Vagina (tissue), 2 donors: ENCODE results near the gene ABL1.

Source experiments
- POLR2A ChIP-seq, 2 donors: fragments of 450-650 bp; IDR thresholded peaks; one replicate each; pipeline ENCODE4 v1.6.1; 2017; ENCODE audit warnings: antibody characterized with exemption in 2 of 2, mild to moderate bottlenecking in 2 of 2, moderate library complexity in 2 of 2
- TF ChIP-seq, protein P1 (sequence below), 3 experiments: fragments of 450-650 bp in 2 of 3; fragments of 200-600 bp in 1 of 3; sonication (generic) in 1 of 3; IDR thresholded peaks; one replicate each; pipeline ENCODE4 v1.5.1; 2017 to 2019; ENCODE audit warnings: antibody characterized with exemption in 3 of 3, mild to moderate bottlenecking in 2 of 3, moderate library complexity in 2 of 3

DNA sequence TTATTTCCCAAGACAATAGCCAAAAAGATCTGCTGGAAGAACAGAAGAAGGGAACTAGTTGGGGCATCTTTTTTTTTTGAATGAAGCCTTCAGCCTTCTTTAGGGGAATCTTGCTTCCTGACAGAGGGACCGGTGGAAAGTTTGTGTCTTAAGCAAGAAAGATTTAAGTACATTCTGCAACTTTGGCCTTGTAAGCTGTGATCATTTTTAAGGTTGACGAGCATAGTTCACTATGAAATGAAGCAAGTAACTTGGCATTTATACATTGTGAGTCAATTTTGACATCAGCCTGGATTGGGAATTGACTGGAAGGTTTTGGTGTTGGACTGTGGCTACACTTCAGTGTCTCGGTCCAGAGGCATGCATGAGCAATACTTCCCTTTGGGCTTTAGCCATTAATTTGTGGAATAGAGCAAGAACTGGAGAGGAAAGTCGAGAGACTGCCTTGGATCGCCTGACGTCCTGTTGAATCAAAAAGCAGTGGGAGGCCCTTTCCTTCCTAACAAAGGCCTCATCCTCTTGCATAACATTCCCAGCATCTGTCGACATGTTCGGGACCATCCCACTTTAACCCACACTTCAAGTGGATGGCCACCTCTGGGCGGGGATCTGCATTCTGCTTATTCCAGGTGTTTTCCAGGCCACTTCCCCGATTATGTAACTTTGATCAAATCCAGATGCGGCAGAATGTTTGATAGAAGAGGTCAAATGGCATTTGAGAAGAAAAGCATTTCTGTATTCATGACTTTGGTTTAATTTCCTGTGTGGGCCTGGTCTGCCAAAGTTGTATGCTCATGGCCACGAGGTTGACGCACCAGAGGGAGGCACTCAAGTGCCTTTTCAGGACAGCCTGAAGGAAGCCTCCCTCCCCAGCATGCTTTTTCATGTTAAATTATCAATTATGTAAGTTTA, 12.5 kb downstream of the ABL1 start:
- TF ChIP-seq, protein P1, sequence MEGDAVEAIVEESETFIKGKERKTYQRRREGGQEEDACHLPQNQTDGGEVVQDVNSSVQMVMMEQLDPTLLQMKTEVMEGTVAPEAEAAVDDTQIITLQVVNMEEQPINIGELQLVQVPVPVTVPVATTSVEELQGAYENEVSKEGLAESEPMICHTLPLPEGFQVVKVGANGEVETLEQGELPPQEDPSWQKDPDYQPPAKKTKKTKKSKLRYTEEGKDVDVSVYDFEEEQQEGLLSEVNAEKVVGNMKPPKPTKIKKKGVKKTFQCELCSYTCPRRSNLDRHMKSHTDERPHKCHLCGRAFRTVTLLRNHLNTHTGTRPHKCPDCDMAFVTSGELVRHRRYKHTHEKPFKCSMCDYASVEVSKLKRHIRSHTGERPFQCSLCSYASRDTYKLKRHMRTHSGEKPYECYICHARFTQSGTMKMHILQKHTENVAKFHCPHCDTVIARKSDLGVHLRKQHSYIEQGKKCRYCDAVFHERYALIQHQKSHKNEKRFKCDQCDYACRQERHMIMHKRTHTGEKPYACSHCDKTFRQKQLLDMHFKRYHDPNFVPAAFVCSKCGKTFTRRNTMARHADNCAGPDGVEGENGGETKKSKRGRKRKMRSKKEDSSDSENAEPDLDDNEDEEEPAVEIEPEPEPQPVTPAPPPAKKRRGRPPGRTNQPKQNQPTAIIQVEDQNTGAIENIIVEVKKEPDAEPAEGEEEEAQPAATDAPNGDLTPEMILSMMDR (IDR thresholded peaks at IDR 0.05) = no peak
- no peak for TF ChIP-seq POLR2A (IDR thresholded peaks at IDR 0.05)
